Left ventricle myocardium inferior (tissue), 1 donor: Measurements from ENCODE around the gene C16orf78. TPM values are rescaled to one million over a fixed set of nuclear protein-coding genes. Genes with fewer than 3 reads are reported as not detected.

Experiments
- DNase-seq: peaks from one replicate; pipeline ENCODE4 v3.0.0-alpha.2; 2020
- H3K27ac ChIP-seq: fragments of 200-600 bp; replicated peaks from 2 replicates; pipeline ENCODE4 v1.8.0; 2021
- H3K27me3 ChIP-seq: fragments of 200-600 bp; 2 replicates; pipeline ENCODE4 v1.8.0; 2021; ENCODE audit warnings: low read depth
- H3K36me3 ChIP-seq: fragments of 200-600 bp; 2 replicates; pipeline ENCODE4 v1.8.0; 2021
- H3K4me1 ChIP-seq: fragments of 200-600 bp; 2 replicates; pipeline ENCODE4 v1.8.0; 2021
- H3K4me3 ChIP-seq: fragments of 200-600 bp; 2 replicates; pipeline ENCODE4 v1.8.0; 2021; ENCODE audit warnings: mild to moderate bottlenecking, moderate library complexity
- H3K9me3 ChIP-seq: fragments of 200-600 bp; replicated peaks from 2 replicates; pipeline ENCODE4 v1.8.0; 2021
- intact Hi-C: fragments of 100-400 bp; cut with micrococcal nuclease; formaldehyde crosslinking; loops from one replicate; pipeline ENCODE4 v1.11.0; 2022
- total RNA-seq: library from RNA; stranded (reverse); fragmentation: NEBNext Ultra II Directional; extraction: Animal tissue kit (Norgen Biotek cat#: 25700); gene quantifications from one replicate; pipeline ENCODE4 v1.2.1, GENCODE V29; 2021
- TF ChIP-seq, protein P1 (sequence below): fragments of 200-600 bp; IDR thresholded peaks from 2 replicates; pipeline ENCODE4 v1.8.0; 2021; ENCODE audit warnings: antibody characterized with exemption, mild to moderate bottlenecking, borderline replicate concordance
- donor health status: DM: no; HTN: yes; CAD: no; lungs with severe emphysema.

C16orf78 gene
- total RNA-seq, 1 donor from 2014 or later = not detected

DNA sequence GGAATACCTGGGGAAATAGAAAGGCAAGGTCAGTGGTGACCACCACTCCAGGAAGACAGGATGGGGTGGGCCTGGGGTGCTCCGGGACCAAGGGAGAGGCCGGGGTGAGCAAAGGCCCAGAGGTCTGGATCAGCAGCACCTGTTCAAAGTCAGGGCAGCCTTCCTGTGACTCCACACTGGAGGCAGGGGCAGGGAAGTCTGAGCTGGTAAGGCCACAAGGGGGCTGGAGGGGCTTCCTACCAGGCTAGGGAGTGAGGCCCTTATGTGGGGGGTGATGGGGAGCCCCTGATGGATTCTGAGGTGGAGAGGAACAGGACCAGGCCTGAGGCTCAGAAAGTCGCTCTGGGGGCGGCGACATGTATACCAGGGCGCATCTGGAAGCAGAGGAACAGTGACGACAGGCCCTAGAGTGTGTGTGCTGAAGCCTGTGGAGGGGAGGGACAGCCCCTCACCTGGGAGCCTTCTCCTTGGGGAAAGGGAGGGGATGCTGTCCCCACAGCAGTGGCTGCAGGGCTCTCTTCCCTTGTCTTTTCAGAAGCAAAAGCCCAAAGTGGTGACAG is 3.7 kb downstream of the C16orf78 start:
- no peaks in the 10 kb centered on the region for H3K36me3 ChIP-seq
- TF ChIP-seq, protein P1, sequence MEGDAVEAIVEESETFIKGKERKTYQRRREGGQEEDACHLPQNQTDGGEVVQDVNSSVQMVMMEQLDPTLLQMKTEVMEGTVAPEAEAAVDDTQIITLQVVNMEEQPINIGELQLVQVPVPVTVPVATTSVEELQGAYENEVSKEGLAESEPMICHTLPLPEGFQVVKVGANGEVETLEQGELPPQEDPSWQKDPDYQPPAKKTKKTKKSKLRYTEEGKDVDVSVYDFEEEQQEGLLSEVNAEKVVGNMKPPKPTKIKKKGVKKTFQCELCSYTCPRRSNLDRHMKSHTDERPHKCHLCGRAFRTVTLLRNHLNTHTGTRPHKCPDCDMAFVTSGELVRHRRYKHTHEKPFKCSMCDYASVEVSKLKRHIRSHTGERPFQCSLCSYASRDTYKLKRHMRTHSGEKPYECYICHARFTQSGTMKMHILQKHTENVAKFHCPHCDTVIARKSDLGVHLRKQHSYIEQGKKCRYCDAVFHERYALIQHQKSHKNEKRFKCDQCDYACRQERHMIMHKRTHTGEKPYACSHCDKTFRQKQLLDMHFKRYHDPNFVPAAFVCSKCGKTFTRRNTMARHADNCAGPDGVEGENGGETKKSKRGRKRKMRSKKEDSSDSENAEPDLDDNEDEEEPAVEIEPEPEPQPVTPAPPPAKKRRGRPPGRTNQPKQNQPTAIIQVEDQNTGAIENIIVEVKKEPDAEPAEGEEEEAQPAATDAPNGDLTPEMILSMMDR = no peak
- H3K4me3 ChIP-seq = no peak overlapping the region
- peaks cover 29% of the 10 kb centered on the region for H3K27me3 ChIP-seq
- H3K9me3 ChIP-seq = no peaks in the 10 kb centered on the region
- intact Hi-C loops = no loop called here
- H3K27ac ChIP-seq = no peak overlapping the region
- no peak for DNase-seq
- no peaks in the 10 kb centered on the region for H3K4me1 ChIP-seq

DNA sequence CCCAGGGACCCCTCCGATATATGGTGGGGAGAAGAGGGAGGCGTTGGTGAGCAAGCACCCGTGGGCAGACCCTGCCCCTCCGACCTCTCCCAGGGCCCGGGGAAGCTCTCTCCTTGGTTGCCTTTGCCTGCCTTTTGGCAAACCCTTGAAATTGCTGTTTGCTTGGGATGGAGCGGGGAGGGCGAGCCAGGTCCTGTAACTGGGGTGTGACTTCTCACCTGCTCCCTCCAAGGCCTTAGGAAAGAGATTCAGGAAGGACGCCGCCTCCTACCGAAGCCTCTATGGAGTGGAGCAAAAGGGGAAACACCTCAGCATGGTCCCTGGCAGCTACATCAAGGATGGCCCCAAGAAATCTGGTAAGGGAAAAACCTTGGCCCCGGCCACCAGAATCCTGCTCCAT is 4.6 kb downstream of the C16orf78 start:
- Histone ChIP-seq H3K27ac (no peak overlapping the region), H3K36me3 (no peaks in the 10 kb centered on the region), H3K27me3 (peaks cover 29% of the 10 kb centered on the region), H3K4me1 (no peaks in the 10 kb centered on the region), H3K9me3 (peaks cover 1% of the 10 kb centered on the region), H3K4me3 (no peak overlapping the region)
- no peak for DNase-seq
- intact Hi-C loops = no loop called here
- TF ChIP-seq, protein P1 = no peak

DNA sequence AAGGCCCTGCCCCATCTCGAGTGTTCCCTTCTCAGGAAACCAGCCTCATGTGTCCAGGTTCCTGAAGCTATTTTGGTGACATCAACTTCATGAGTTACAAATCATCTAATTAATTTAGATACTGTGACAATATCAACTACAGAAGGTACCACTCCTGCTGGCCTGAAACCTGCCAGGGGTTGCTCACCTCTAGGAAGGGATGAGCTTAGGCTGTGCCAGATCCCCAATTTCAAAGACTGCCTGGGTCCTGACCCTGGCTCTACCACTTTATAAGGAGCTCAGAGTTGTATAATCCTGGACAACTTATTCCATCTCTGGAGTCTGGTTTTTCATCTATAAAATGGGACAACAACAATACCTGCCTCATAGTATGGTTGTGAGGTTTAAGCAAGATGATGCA is 5.2 kb downstream of the C16orf78 start:
- intact Hi-C loops = no loop called here
- H3K36me3 ChIP-seq = no peaks in the 10 kb centered on the region
- no peak overlapping the region for H3K27ac ChIP-seq
- H3K9me3 ChIP-seq = peaks cover 7% of the 10 kb centered on the region
- TF ChIP-seq, protein P1 = no peak
- DNase-seq = no peak
- H3K27me3 ChIP-seq = peaks cover 29% of the 10 kb centered on the region
- no peaks in the 10 kb centered on the region for H3K4me1 ChIP-seq
- no peak overlapping the region for H3K4me3 ChIP-seq

GRCh38 chr16:49382916-49383315 is 9.3 kb downstream of the C16orf78 start:
- no peak for DNase-seq
- intact Hi-C loops = no loop called here
- peaks cover 16% of the 10 kb centered on the region for H3K27me3 ChIP-seq
- no peaks in the 10 kb centered on the region for H3K4me1 ChIP-seq
- H3K27ac ChIP-seq = no peak overlapping the region
- peaks cover 38% of the 10 kb centered on the region for H3K9me3 ChIP-seq
- H3K4me3 ChIP-seq = no peak overlapping the region
- H3K36me3 ChIP-seq = no peaks in the 10 kb centered on the region
- TF ChIP-seq, protein P1 = no peak

DNA sequence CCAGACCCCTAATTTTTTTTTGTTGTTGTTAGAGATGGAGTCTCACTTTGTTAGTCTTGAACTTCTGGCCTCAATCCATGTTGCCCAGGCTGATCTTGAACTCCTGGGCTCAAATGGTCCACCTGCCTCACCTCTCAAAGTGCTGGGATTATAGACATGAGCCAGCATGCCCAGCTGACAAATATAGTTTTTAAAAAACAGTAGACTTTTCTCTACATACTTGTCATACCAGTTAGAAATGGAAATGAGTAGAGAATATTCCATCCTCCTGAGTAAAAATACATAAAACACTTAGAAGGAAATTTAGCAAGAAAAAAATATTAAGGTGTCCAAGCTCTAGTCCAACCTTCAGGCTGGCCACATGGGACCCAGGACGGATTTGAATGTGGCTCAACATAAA is 21.4 kb downstream of the C16orf78 start:
- intact Hi-C loops = no loop called here
- DNase-seq = no peak
- H3K27ac ChIP-seq = no peak overlapping the region
- no peaks in the 10 kb centered on the region for H3K36me3 ChIP-seq
- no peak overlapping the region for H3K4me3 ChIP-seq
- TF ChIP-seq, protein P1 = no peak
- H3K4me1 ChIP-seq = no peaks in the 10 kb centered on the region
- peaks cover 31% of the 10 kb centered on the region for H3K27me3 ChIP-seq
- H3K9me3 ChIP-seq = no peaks in the 10 kb centered on the region
